GM12878 (cell line): Measurements from ENCODE around the gene PSMB9. TPM values are rescaled to one million over a fixed set of nuclear protein-coding genes. Genes with fewer than 3 reads are reported as not detected.

Experiments used
- ATAC-seq: fragments of 200-7000 bp; cut with Tn5 transposase; 3 replicates; pipeline ENCODE4 v1.9.1; 2020; ENCODE audit warnings: mild to moderate bottlenecking, moderate library complexity
- BruUV-seq: library from RNA; stranded (reverse); fragments of 400-500 nt; replicated peaks from 2 replicates; lab custom pipeline; 2021; lab: Mats Ljungman, UMichigan
- CTCF ChIA-PET: fragments of 300-600 bp; sonication (Branson Sonifier 250); formaldehyde crosslinking; extraction: SDS; loops from one replicate; lab custom pipeline; 2021; ENCODE audit warnings: inconsistent platforms; lab: Yijun Ruan, JAX
- POLR2A ChIA-PET: fragments of 350-600 bp; formaldehyde crosslinking; extraction: SDS; loops from one replicate; lab custom pipeline; 2021; ENCODE audit warnings: inconsistent platforms; lab: Charles Lee
- RAD21 ChIA-PET: fragments of 300-600 bp; sonication (Branson Sonifier 250); formaldehyde crosslinking; loops from one replicate; lab custom pipeline; 2023; ENCODE audit warnings: antibody characterized with exemption; ENCODE audit not compliant: unreplicated experiment; lab: Charles Lee
- SMC1A ChIA-PET: fragments of 300-600 bp; sonication (Branson Sonifier 250); formaldehyde crosslinking; loops from one replicate; lab custom pipeline; 2023; ENCODE audit not compliant: unreplicated experiment, uncharacterized antibody; lab: Charles Lee
- DNase-seq: peaks from one replicate; pipeline ENCODE4 v3.0.0-alpha.2; 2011; ENCODE audit warnings: low read depth, low spot score
- FAIRE-seq: peaks from 3 replicates; lab custom pipeline; 2011; peaks lifted over from hg19 to GRCh38; lab: Jason Lieb, UNC
- H2AFZ ChIP-seq: 2 replicates; pipeline ENCODE4 v1.6.0; 2011; ENCODE audit warnings: low read depth, low read length, control low read depth; ENCODE audit not compliant: control insufficient read depth
- H3K27ac ChIP-seq: 2 replicates; pipeline ENCODE4 v1.5.1; 2011; ENCODE audit warnings: control low read depth; ENCODE audit not compliant: control insufficient read depth, insufficient read depth
- H3K27me3 ChIP-seq, 2 experiments: replicated peaks in 1 of 2; 2 replicates each; pipeline versions ENCODE4 v1.6.0 to v1.6.1; 2011; ENCODE audit warnings: low read length in 1 of 2; ENCODE audit not compliant: control insufficient read depth in 2 of 2, insufficient read depth in 2 of 2
- H3K36me3 ChIP-seq, 2 experiments: 2 replicates each; pipeline ENCODE4 v1.5.1; 2011; ENCODE audit warnings: low read length in 1 of 2; ENCODE audit not compliant: control insufficient read depth in 2 of 2, insufficient read depth in 2 of 2
- H3K4me1 ChIP-seq: 2 replicates; pipeline ENCODE4 v1.6.1; 2011; ENCODE audit warnings: mild to moderate bottlenecking, low read length, moderate library complexity, mixed read lengths; ENCODE audit not compliant: control insufficient read depth, insufficient read depth
- H3K4me2 ChIP-seq: 2 replicates; pipeline ENCODE4 v1.6.0; 2011; ENCODE audit warnings: control low read depth; ENCODE audit not compliant: control insufficient read depth, insufficient read depth
- H3K4me3 ChIP-seq: fragments of 200-600 bp; sonication (generic); 2 replicates; pipeline ENCODE4 v1.5.1; 2016
- H3K79me2 ChIP-seq: 2 replicates; pipeline ENCODE4 v1.6.0; 2011; ENCODE audit warnings: low read length; ENCODE audit not compliant: control insufficient read depth, insufficient read depth
- H3K9ac ChIP-seq: 2 replicates; pipeline ENCODE4 v1.8.0; 2011; ENCODE audit warnings: low read length, control low read depth, mixed read lengths; ENCODE audit not compliant: control insufficient read depth, insufficient read depth
- H3K9me3 ChIP-seq: replicated peaks from 3 replicates; pipeline ENCODE4 v1.5.1; 2011; ENCODE audit warnings: mild to moderate bottlenecking, low read length; ENCODE audit not compliant: control insufficient read depth, insufficient read depth
- H4K20me1 ChIP-seq: 2 replicates; pipeline ENCODE4 v1.6.0; 2011; ENCODE audit not compliant: control insufficient read depth, insufficient read depth
- ASH2L ChIP-seq: fragments of 300-600, 200-600 bp; sonication (generic); IDR thresholded peaks from 2 replicates; pipeline ENCODE4 v1.6.1; 2017; ENCODE audit warnings: low read depth, mild to moderate bottlenecking, borderline replicate concordance
- ATF7 ChIP-seq: fragments of 450-650 bp; IDR thresholded peaks from 2 replicates; pipeline ENCODE4 v1.6.1; 2016; ENCODE audit warnings: low read depth, mild to moderate bottlenecking
- CHD4 ChIP-seq: fragments of 200-600 bp; sonication (generic); IDR thresholded peaks from 2 replicates; pipeline ENCODE4 v1.6.1; 2016; ENCODE audit warnings: mild to moderate bottlenecking
- ESRRA ChIP-seq: IDR thresholded peaks from 2 replicates; pipeline ENCODE4 v1.6.1; 2012; ENCODE audit warnings: mild to moderate bottlenecking, low read length, improper control_type of control experiment
- ETV6 ChIP-seq, 2 experiments: fragments of 450-650 bp in 1 of 2; IDR thresholded peaks in 1 of 2; conservative IDR thresholded peaks in 1 of 2; 2 replicates each; pipeline ENCODE4 v1.6.1; 2014; ENCODE audit warnings: antibody characterized with exemption in 1 of 2, borderline replicate concordance in 1 of 2, low read depth in 1 of 2, mild to moderate bottlenecking in 1 of 2, moderate library complexity in 1 of 2
- IRF4 ChIP-seq: IDR thresholded peaks from 2 replicates; pipeline ENCODE4 v1.6.1; 2011; ENCODE audit warnings: low read depth, low read length
- SMC3 ChIP-seq: IDR thresholded peaks from 2 replicates; pipeline ENCODE4 v1.6.1; 2011; ENCODE audit warnings: low read length, improper control_type of control experiment, borderline replicate concordance
- SREBF1 ChIP-seq: IDR thresholded peaks from 2 replicates; pipeline ENCODE4 v1.6.1; 2012; ENCODE audit warnings: mild to moderate bottlenecking, low read length
- YY1 ChIP-seq: IDR thresholded peaks from 2 replicates; pipeline ENCODE4 v1.6.1; 2011; ENCODE audit warnings: low read depth, mild to moderate bottlenecking, low read length
- WGBS: methylation state at CpG from one replicate; pipeline ENCODE4 v1.1.6; 2016; ENCODE audit warnings: low lambda C conversion rate; ENCODE audit not compliant: insufficient replicate concordance, insufficient coverage; ENCODE audit errors: missing lambda C conversion rate; 5-methylcytosine and 5-hydroxymethylcytosine counted together
- in situ Hi-C: fragments of 300-500 bp; cut with MboI; formaldehyde crosslinking; loops from 9 replicates; pipeline ENCODE4 v1.14.3; 2018; ENCODE audit warnings: mixed read lengths
- intact Hi-C: fragments of 100-400 bp; cut with micrococcal nuclease; formaldehyde crosslinking; loops from one replicate; pipeline ENCODE4 v1.14.2; 2022; ENCODE audit not compliant: unreplicated experiment
- polyA plus RNA-seq, 11 experiments: library from polyadenylated mRNA; depleted of rRNA in 4 of 11; unstranded in 6 of 11; stranded (reverse) in 5 of 11; fragments of >200 nt; fragmentation: Nextera tagmentation in 4 of 11; fragmentation: Illumina TruSeq in 1 of 11; extraction: Ambion mirVana in 4 of 11; extraction: Trizol in 1 of 11; gene quantifications; 1 replicate in 1 of 11; 2 replicates in 10 of 11; pipeline versions ENCODE4 v1.2.1 to v1.2.3, GENCODE V29; 2011 to 2016; ENCODE audit warnings: inconsistent platforms in 2 of 11, missing spikeins in 2 of 11, low read depth in 1 of 11
- total RNA-seq, 4 experiments: library from RNA; depleted of rRNA in 3 of 4; stranded (reverse); fragments of >200 nt in 3 of 4; fragmentation: Illumina TruSeq in 1 of 4; extraction: Trizol in 1 of 4; gene quantifications; 2 replicates each; pipeline versions ENCODE4 v1.2.1 to v1.2.3, GENCODE V29; 2013 to 2021
- TF ChIP-seq, protein P1 (sequence below): fragments of 450-650 bp; IDR thresholded peaks from 2 replicates; pipeline ENCODE4 v1.6.1; 2018; ENCODE audit warnings: mild to moderate bottlenecking, low read depth, moderate library complexity; ENCODE audit not compliant: partially characterized antibody
- TF ChIP-seq, protein P2 (sequence below): IDR thresholded peaks from 2 replicates; pipeline ENCODE4 v1.6.1; 2011; ENCODE audit warnings: borderline replicate concordance, low read depth, mild to moderate bottlenecking, moderate library complexity, mixed read lengths, low read length; ENCODE audit not compliant: insufficient read depth; ENCODE audit errors: extremely low read length

The PSMB9 gene
- total and polyA plus RNA-seq, 10 of the 15 experiments (the other 5 are each of a cell fraction or from before 2014, with no cell fraction given): 167 to 517 (median 275) TPM

DNA sequence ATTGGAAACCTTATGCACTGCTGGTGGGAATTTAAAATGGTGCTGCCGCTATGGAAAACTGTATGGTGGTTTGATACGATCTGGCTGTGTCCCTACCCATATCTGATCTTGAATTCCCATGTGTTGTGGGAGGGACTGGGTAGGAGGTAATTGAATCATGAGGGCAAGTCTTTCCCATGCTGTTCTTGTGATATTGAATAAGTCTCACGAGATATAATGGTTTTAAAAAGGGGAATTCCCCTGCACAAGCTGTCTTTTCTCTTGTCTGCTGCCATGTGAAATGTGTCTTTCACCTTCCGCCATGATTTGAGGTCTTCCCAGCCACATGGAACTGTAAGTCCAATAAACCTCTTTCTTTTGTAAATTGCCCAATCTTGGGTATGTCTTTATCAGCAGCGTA is 20.3 kb upstream of the PSMB9 start:
- intact Hi-C loops: no loop called here
- no TSS peak for BruUV-seq
- H3K27ac ChIP-seq: no peak overlapping the region
- CTCF ChIA-PET: interaction anchor here (1.5 to 5.4 kb wide), 4 partner anchors 13 to 150 kb away, joined by 3 to 30 read pairs (median 10); no protein-coding TSS in a partner anchor
- TF ChIP-seq ASH2L (no peak), YY1 (peak; percentile 60), ESRRA (no peak)
- TF ChIP-seq, all 136 proteins: peak for 1
- in situ Hi-C loops: no loop called here
- Histone ChIP-seq H3K27me3 (no peaks in the 10 kb centered on the region), H4K20me1 (no peaks in the 10 kb centered on the region), H3K9me3 (no peaks in the 10 kb centered on the region; the same call in 2 of the 3 replicates), H3K79me2 (peaks cover 35% of the 10 kb centered on the region), H3K4me3 (no peak overlapping the region), H3K9ac (no peak overlapping the region), H3K36me3 (peaks cover 14 to 58% of the 10 kb centered on the region in 2 experiments), H3K4me1 (peaks cover 22% of the 10 kb centered on the region; the same call in 1 of the 2 replicates), H3K4me2 (peak overlapping the region; percentile 38), H2AFZ (no peak overlapping the region)
- DNase-seq (no peak), ATAC-seq (no peak), FAIRE-seq (peak; percentile 35)
- ChIA-PET POLR2A (interaction anchor here (1.7 to 1.9 kb wide), 2 partner anchors 11 to 13 kb away, joined by 4 to 7 read pairs; no protein-coding TSS in a partner anchor), RAD21 (interaction anchor here (1.6 kb wide), 1 partner anchor 20 kb away, joined by 3 read pairs; the partner anchor contains the start of genes PSMB9 and TAP1), SMC1A (interaction anchor here (1.2 to 2.1 kb wide), 2 partner anchors 17 to 34 kb away, joined by 3 to 12 read pairs; no protein-coding TSS in a partner anchor)
- WGBS: 74% methylated on average over 5 of the region's 5 CpGs

DNA sequence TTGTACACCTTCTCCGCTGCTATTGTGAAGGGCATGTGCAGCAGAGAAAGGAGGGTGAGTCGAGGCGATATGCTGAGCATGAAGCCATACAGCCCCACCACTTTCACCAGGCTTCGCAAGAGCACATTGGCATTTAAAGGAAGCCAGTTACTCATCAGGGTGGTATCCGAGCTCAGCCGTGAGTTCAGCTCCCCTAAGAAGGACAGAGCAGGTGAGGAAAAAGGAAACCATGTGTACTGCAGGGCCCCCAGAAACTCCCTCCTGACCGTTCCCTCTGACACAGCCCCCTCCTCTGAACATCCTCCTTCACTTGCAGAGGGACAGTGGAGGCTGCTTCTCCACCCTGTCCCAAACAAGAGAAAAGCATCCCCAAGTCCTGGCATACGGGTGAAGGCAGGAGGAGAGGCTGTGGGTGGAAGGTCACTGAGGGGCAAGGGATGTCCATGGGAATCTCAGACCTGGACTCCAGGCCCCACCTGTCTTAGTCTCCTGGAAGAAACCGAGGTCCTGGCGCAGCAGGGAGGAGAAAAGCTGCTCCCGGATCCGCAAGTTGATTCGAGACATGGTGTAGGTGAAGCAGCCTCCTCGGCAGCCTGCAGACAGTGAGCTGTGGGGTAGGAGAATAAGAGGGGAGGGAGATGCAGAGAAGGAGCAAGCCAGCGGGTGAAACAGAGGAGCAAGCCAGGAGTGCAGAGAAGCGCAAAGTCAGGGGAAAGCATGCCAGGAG is 18.7 kb upstream of the PSMB9 start:
- H3K4me1 ChIP-seq: peaks cover 37% of the 10 kb centered on the region
- no peak overlapping the region for H2AFZ ChIP-seq
- FAIRE-seq (no peak), DNase-seq (no peak), ATAC-seq (no peak)
- no peak overlapping the region for H3K9ac ChIP-seq
- no peak overlapping the region for H3K27ac ChIP-seq
- CTCF ChIA-PET: interaction anchor here (1.0 to 5.4 kb wide), 3 partner anchors 19 to 149 kb away, joined by 3 to 30 read pairs (median 6); partner anchors contain the start of gene HLA-DOB
- peaks cover 9 to 60% of the 10 kb centered on the region in 2 experiments for H3K36me3 ChIP-seq
- peaks cover 35% of the 10 kb centered on the region for H3K79me2 ChIP-seq
- no TSS peak for BruUV-seq
- in situ Hi-C loops (no loop called here), intact Hi-C loops (no loop called here)
- no peaks in the 10 kb centered on the region for H3K27me3 ChIP-seq
- POLR2A ChIA-PET: interaction anchor here (1.0 to 1.7 kb wide), 2 partner anchors 10 to 33 kb away, joined by 3 to 9 read pairs; no protein-coding TSS in a partner anchor
- peak overlapping the region; percentile 72; the same call in 1 of the 2 replicates for H3K4me2 ChIP-seq
- RAD21 ChIA-PET: no interaction called here
- SMC1A ChIA-PET: interaction anchor here (1.6 kb wide), 1 partner anchor 33 kb away, joined by 7 read pairs; no protein-coding TSS in a partner anchor
- no peaks in the 10 kb centered on the region; the same call in 2 of the 3 replicates for H3K9me3 ChIP-seq
- no peaks in the 10 kb centered on the region for H4K20me1 ChIP-seq
- 95% methylated on average over 16 of the region's 16 CpGs for WGBS
- H3K4me3 ChIP-seq: no peak overlapping the region
- TF ChIP-seq, protein P1, sequence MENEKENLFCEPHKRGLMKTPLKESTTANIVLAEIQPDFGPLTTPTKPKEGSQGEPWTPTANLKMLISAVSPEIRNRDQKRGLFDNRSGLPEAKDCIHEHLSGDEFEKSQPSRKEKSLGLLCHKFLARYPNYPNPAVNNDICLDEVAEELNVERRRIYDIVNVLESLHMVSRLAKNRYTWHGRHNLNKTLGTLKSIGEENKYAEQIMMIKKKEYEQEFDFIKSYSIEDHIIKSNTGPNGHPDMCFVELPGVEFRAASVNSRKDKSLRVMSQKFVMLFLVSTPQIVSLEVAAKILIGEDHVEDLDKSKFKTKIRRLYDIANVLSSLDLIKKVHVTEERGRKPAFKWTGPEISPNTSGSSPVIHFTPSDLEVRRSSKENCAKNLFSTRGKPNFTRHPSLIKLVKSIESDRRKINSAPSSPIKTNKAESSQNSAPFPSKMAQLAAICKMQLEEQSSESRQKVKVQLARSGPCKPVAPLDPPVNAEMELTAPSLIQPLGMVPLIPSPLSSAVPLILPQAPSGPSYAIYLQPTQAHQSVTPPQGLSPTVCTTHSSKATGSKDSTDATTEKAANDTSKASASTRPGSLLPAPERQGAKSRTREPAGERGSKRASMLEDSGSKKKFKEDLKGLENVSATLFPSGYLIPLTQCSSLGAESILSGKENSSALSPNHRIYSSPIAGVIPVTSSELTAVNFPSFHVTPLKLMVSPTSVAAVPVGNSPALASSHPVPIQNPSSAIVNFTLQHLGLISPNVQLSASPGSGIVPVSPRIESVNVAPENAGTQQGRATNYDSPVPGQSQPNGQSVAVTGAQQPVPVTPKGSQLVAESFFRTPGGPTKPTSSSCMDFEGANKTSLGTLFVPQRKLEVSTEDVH: no peak
- TF ChIP-seq YY1 (no peak), SREBF1 (no peak), IRF4 (no peak), CHD4 (no peak), ATF7 (no peak), ETV6 (conservative IDR thresholded peaks at IDR 0.05 in 1 of 2, IDR thresholded peaks at IDR 0.05 in 1 of 2; ENCODE audit: borderline replicate concordance in 1 of 2, low read depth in 1 of 2) (no peak), SMC3 (no peak)
- TF ChIP-seq, protein P2, sequence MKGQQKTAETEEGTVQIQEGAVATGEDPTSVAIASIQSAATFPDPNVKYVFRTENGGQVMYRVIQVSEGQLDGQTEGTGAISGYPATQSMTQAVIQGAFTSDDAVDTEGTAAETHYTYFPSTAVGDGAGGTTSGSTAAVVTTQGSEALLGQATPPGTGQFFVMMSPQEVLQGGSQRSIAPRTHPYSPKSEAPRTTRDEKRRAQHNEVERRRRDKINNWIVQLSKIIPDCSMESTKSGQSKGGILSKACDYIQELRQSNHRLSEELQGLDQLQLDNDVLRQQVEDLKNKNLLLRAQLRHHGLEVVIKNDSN: no peak
